Spleen (tissue), 11 donors: ENCODE data around the gene RNPEP. TPM values are rescaled to one million over a fixed set of nuclear protein-coding genes. Genes with fewer than 3 reads are reported as not detected.
"Not testable (repeated sequence)": the region's sequence is repeated elsewhere in the genome, so short reads cannot be mapped to it uniquely, and the experiment has no call there.

Experiments used
- DNase-seq: peaks from one replicate; pipeline ENCODE4 v3.0.0-alpha.2; 2020
- H3K27ac ChIP-seq, 8 donors: fragments of 200-600 bp; sonication (generic) in 7 of 8; 1 replicate in 4 of 8; 2 replicates in 4 of 8; pipeline versions ENCODE4 v1.5.0 to v1.8.0; 2016 to 2021; ENCODE audit warnings: inconsistent platforms in 4 of 8, mild to moderate bottlenecking in 4 of 8, moderate library complexity in 1 of 8
- H3K27me3 ChIP-seq, 7 donors: fragments of 200-600 bp; sonication (generic) in 6 of 7; replicated peaks in 1 of 7; 1 replicate in 4 of 7; 2 replicates in 3 of 7; pipeline versions ENCODE4 v1.5.0 to v1.8.0; 2016 to 2021; ENCODE audit warnings: inconsistent platforms in 3 of 7, mild to moderate bottlenecking in 1 of 7
- H3K36me3 ChIP-seq, 6 donors: fragments of 200-600 bp; sonication (generic) in 5 of 6; 1 replicate in 4 of 6; 2 replicates in 2 of 6; pipeline versions ENCODE4 v1.5.0 to v1.8.0; 2016 to 2021; ENCODE audit warnings: inconsistent platforms in 2 of 6
- H3K4me1 ChIP-seq, 6 donors: fragments of 200-600 bp; sonication (generic) in 5 of 6; 1 replicate in 3 of 6; 2 replicates in 3 of 6; pipeline versions ENCODE4 v1.5.0 to v1.8.0; 2016 to 2021; ENCODE audit warnings: inconsistent platforms in 3 of 6
- H3K4me3 ChIP-seq, 8 donors: fragments of 200-600 bp; sonication (generic) in 7 of 8; 1 replicate in 4 of 8; 2 replicates in 4 of 8; pipeline versions ENCODE4 v1.5.0 to v1.8.0; 2016 to 2021; ENCODE audit warnings: inconsistent platforms in 4 of 8, mild to moderate bottlenecking in 4 of 8, moderate library complexity in 2 of 8
- H3K9me3 ChIP-seq, 8 donors: fragments of 200-600 bp; sonication (generic) in 7 of 8; 1 replicate in 4 of 8; 2 replicates in 4 of 8; pipeline versions ENCODE4 v1.5.0 to v1.8.0; 2016 to 2021; ENCODE audit warnings: inconsistent platforms in 4 of 8
- CTCF ChIP-seq, 11 experiments: fragments of 200-600 bp in 7 of 11; fragments of 450-650 bp in 4 of 11; sonication (generic) in 4 of 11; IDR thresholded peaks in 8 of 11; conservative IDR thresholded peaks in 3 of 11; 1 replicate in 7 of 11; 2 replicates in 4 of 11; pipeline versions ENCODE4 v1.4.0 to v1.8.0; 2016 to 2021; ENCODE audit warnings: antibody characterized with exemption in 11 of 11, inconsistent platforms in 4 of 11, mild to moderate bottlenecking in 1 of 11
- POLR2A ChIP-seq, 3 donors: fragments of 450-650 bp; IDR thresholded peaks; one replicate each; pipeline ENCODE4 v1.5.1; 2017; ENCODE audit warnings: antibody characterized with exemption in 3 of 3, mild to moderate bottlenecking in 1 of 3
- POLR2AphosphoS5 ChIP-seq, 3 donors: sonication (generic); formaldehyde crosslinking; IDR thresholded peaks; one replicate each; pipeline ENCODE4 v1.5.1; 2017; ENCODE audit warnings: antibody characterized with exemption in 3 of 3
- WGBS, 5 donors: extraction: QIAGEN DNeasy Blood & Tissue Kit in 3 of 5; methylation state at CpG; one replicate each; pipeline versions ENCODE4 v1.1.5 to v1.1.7; 2013 to 2018; 5-methylcytosine and 5-hydroxymethylcytosine counted together
- intact Hi-C: fragments of 100-400 bp; cut with DNase I; formaldehyde crosslinking; loops from one replicate; pipeline ENCODE4 v1.15.0; 2023; ENCODE audit warnings: low total_unique reads
- polyA plus RNA-seq, 3 donors: library from polyadenylated mRNA; stranded (reverse); fragments of 200-250 nt; gene quantifications; one replicate each; pipeline ENCODE4 v1.2.1, GENCODE V29; 2013
- total RNA-seq, 7 donors: library from RNA; depleted of rRNA in 3 of 7; stranded (reverse); fragments of >200 nt in 3 of 7; fragmentation: NEBNext Ultra II Directional in 4 of 7; extraction: Animal tissue kit (Norgen Biotek cat#: 25700) in 4 of 7; gene quantifications; one replicate each; pipeline versions ENCODE4 v1.1.0 to v1.2.1, GENCODE V29; 2016 to 2021
- donor health status: healthy with polysubstance abuse.
- donor health status: DM: no; HTN: no; CAD: no; lungs with moderate emphysema.
- donor health status: DM: no; HTN: no; CAD: no.
- donor health status: Bipolar disorder and iron deficiency.
- donor health status: healthy.
- donor health status: DM: no; HTN: no; CAD: no.
- donor health status: DM: yes; HTN: yes; CAD: no.

RNPEP gene
- total and polyA plus RNA-seq, 10 donors, result 24.8 to 69.0 (median 57.3) TPM

- intact Hi-C loops, result no loop called here
- no peak overlapping the region for H3K27ac ChIP-seq
- H3K4me1 ChIP-seq, result no peaks in the 10 kb centered on the region
- peaks cover 0 to 23% (median 0%) of the 10 kb centered on the region in 7 donors for H3K27me3 ChIP-seq
- no peak for DNase-seq
- no peak overlapping the region for H3K4me3 ChIP-seq
- no peaks in the 10 kb centered on the region for H3K36me3 ChIP-seq
- no peaks in the 10 kb centered on the region for H3K9me3 ChIP-seq
- 58 to 70% (median 65%) methylated on average over 4 to 5 of the region's 5 CpGs for WGBS, 5 donors
- TF ChIP-seq CTCF (IDR thresholded peaks at IDR 0.05 in 8 of 11, conservative IDR thresholded peaks at IDR 0.05 in 3 of 11) (no peak), POLR2A (IDR thresholded peaks at IDR 0.05) (no peak), POLR2AphosphoS5 (IDR thresholded peaks at IDR 0.05) (no peak)
These were observed 64.6 kb downstream of the RNPEP start for GRCh38 chr1:202046748-202047708.

- Histone ChIP-seq H3K36me3 (no peaks in the 10 kb centered on the region), H3K9me3 (no peaks in the 10 kb centered on the region), H3K4me1 (no peaks in the 10 kb centered on the region), H3K27ac (no peak overlapping the region), H3K27me3 (peaks cover 0 to 27% (median 0%) of the 10 kb centered on the region in 7 donors), H3K4me3 (no peak overlapping the region)
- TF ChIP-seq POLR2A (IDR thresholded peaks at IDR 0.05) (no peak), POLR2AphosphoS5 (IDR thresholded peaks at IDR 0.05) (no peak), CTCF (IDR thresholded peaks at IDR 0.05 in 8 of 11, conservative IDR thresholded peaks at IDR 0.05 in 3 of 11) (no peak)
- intact Hi-C loops, result no loop called here
- no peak for DNase-seq
- WGBS, 5 donors, result 64 to 85% (median 75%) methylated on average over 4 of the region's 4 CpGs
These were observed 65.5 kb downstream of the RNPEP start for GRCh38 chr1:202047977-202048376.

GRCh38 chr1:202049129-202049528, 66.7 kb downstream of the RNPEP start:
- H3K27me3 ChIP-seq, result peaks cover 0 to 27% (median 0%) of the 10 kb centered on the region in 7 donors
- H3K4me3 ChIP-seq, result no peak overlapping the region
- WGBS, 5 donors, result 59 to 82% (median 75%) methylated on average over 5 of the region's 5 CpGs
- no peaks in the 10 kb centered on the region for H3K36me3 ChIP-seq
- H3K27ac ChIP-seq, result no peak overlapping the region
- H3K9me3 ChIP-seq, result no peaks in the 10 kb centered on the region
- no peak for DNase-seq
- intact Hi-C loops, result no loop called here
- H3K4me1 ChIP-seq, result no peaks in the 10 kb centered on the region
- TF ChIP-seq CTCF (IDR thresholded peaks at IDR 0.05 in 8 of 11, conservative IDR thresholded peaks at IDR 0.05 in 3 of 11), result no peak
- TF ChIP-seq POLR2A (IDR thresholded peaks at IDR 0.05), result no peak
- TF ChIP-seq POLR2AphosphoS5 (IDR thresholded peaks at IDR 0.05), result no peak

- intact Hi-C loops, result no loop called here
- H3K27ac ChIP-seq, result no peak overlapping the region
- 86 to 93% (median 89%) methylated on average over 7 of the region's 7 CpGs for WGBS, 5 donors
- H3K9me3 ChIP-seq, result no peaks in the 10 kb centered on the region
- TF ChIP-seq CTCF (IDR thresholded peaks at IDR 0.05 in 8 of 11, conservative IDR thresholded peaks at IDR 0.05 in 3 of 11) (no peak), POLR2AphosphoS5 (IDR thresholded peaks at IDR 0.05) (no peak), POLR2A (IDR thresholded peaks at IDR 0.05) (no peak)
- no peaks in the 10 kb centered on the region for H3K36me3 ChIP-seq
- no peaks in the 10 kb centered on the region for H3K4me1 ChIP-seq
- H3K4me3 ChIP-seq, result no peak overlapping the region
- peaks cover 0 to 4% (median 0%) of the 10 kb centered on the region in 7 donors for H3K27me3 ChIP-seq
- no peak for DNase-seq
These were observed 71.6 kb downstream of the RNPEP start for GRCh38 chr1:202054094-202054493.

GRCh38 chr1:202054673-202055072, 72.2 kb downstream of the RNPEP start:
- H3K9me3 ChIP-seq, H3K4me1 ChIP-seq, H3K27me3 ChIP-seq, H3K4me3 ChIP-seq, H3K36me3 ChIP-seq, DNase-seq, H3K27ac ChIP-seq, intact Hi-C loops: not testable (repeated sequence)
- 80 to 88% (median 84%) methylated on average over 4 of the region's 4 CpGs for WGBS, 5 donors
